Measurements from ENCODE around the gene CREBRF. TPM values are rescaled to one million over a fixed set of nuclear protein-coding genes. Genes with fewer than 3 reads are reported as not detected.

Gene CREBRF
- total RNA-seq, 1 donor: 161 TPM

GRCh38 chr5:173187054-173187743 lies 131.0 kb downstream of the CREBRF start:
- Histone ChIP-seq H3K4me3 (ENCODE audit: low read length) (no peak overlapping the region), H3K27me3 (ENCODE audit: insufficient read depth, low read length) (no peaks in the 10 kb centered on the region), H3K9me3 (ENCODE audit: low read depth, low read length) (no peaks in the 10 kb centered on the region), H3K4me1 (ENCODE audit: insufficient read depth, low read length) (no peaks in the 10 kb centered on the region)

- no peaks in the 10 kb centered on the region for H3K9me3 ChIP-seq (ENCODE audit: low read depth, low read length)
- no peaks in the 10 kb centered on the region for H3K27me3 ChIP-seq (ENCODE audit: insufficient read depth, low read length)
- H3K4me3 ChIP-seq (ENCODE audit: low read length): no peak overlapping the region
- H3K4me1 ChIP-seq (ENCODE audit: insufficient read depth, low read length): no peaks in the 10 kb centered on the region
Measured at GRCh38 chr5:173188280-173188679, 132.1 kb downstream of the CREBRF start.

Other genes with a start within 250 kb of the CREBRF start
- 63.6 TPM for gene ERGIC1, start 222.1 kb upstream of the CREBRF start, total RNA-seq
- 13.4 TPM for gene RPL26L1, start 96.9 kb upstream of the CREBRF start, total RNA-seq
- 61.7 TPM for gene ATP6V0E1, start 72.6 kb upstream of the CREBRF start, total RNA-seq
- gene BNIP1, start 88.2 kb downstream of the CREBRF start, total RNA-seq: 24.2 TPM
- not detected for gene NKX2-5, start 178.9 kb downstream of the CREBRF start, total RNA-seq

Data from mononuclear cell (primary cell).